NCI-H524 treated with DMSO at 0.1 percent for 48 hours (cell line): ENCODE results near the gene ODF4.
"Not testable (repeated sequence)": the region's sequence is repeated elsewhere in the genome, so short reads cannot be mapped to it uniquely, and the experiment has no call there.

Source experiments
- DNase-seq: peaks from one replicate; lab custom pipeline; 2025; lab: John Stamatoyannopoulos, UW

Gene ODF4

GRCh38 chr17:8326511-8327302, 12.9 kb upstream of the ODF4 start:
- no peak for DNase-seq

- DNase-seq = no peak
Measured at GRCh38 chr17:8327303-8327649, 12.4 kb upstream of the ODF4 start.

GRCh38 chr17:8332128-8332527, 7.5 kb upstream of the ODF4 start:
- DNase-seq = no peak

- DNase-seq = no peak
Measured at GRCh38 chr17:8332688-8333087, 7.0 kb upstream of the ODF4 start.

- no peak for DNase-seq
Measured at GRCh38 chr17:8333281-8333680, 6.4 kb upstream of the ODF4 start.

GRCh38 chr17:8337802-8338752, 1.6 kb upstream of the ODF4 start:
- DNase-seq = no peak

GRCh38 chr17:8338753-8339140, 893 bp upstream of the ODF4 start:
- DNase-seq = no peak

- DNase-seq = no peak
Measured at GRCh38 chr17:8341456-8341855, 1.8 kb downstream of the ODF4 start.

GRCh38 chr17:8345052-8345690, 5.5 kb downstream of the ODF4 start:
- DNase-seq = no peak

- no peak for DNase-seq
Measured at GRCh38 chr17:8345951-8346665, 6.5 kb downstream of the ODF4 start.

GRCh38 chr17:8347001-8347400, 7.4 kb downstream of the ODF4 start:
- DNase-seq = not testable (repeated sequence)

GRCh38 chr17:8350339-8350738, 10.7 kb downstream of the ODF4 start:
- no peak for DNase-seq

- DNase-seq = no peak
Measured at GRCh38 chr17:8353736-8354135, 14.1 kb downstream of the ODF4 start.

- DNase-seq = no peak
Measured at GRCh38 chr17:8354236-8354635, 14.6 kb downstream of the ODF4 start.

GRCh38 chr17:8357910-8358309, 18.3 kb downstream of the ODF4 start:
- no peak for DNase-seq

GRCh38 chr17:8359769-8360168, 20.1 kb downstream of the ODF4 start:
- peak; percentile 39 for DNase-seq

- DNase-seq = no peak
Measured at GRCh38 chr17:8360260-8360659, 20.6 kb downstream of the ODF4 start.

GRCh38 chr17:8360751-8361150, 21.1 kb downstream of the ODF4 start:
- no peak for DNase-seq

GRCh38 chr17:8362651-8363332, 23.2 kb downstream of the ODF4 start:
- DNase-seq = no peak

GRCh38 chr17:8365143-8365542, 25.5 kb downstream of the ODF4 start:
- DNase-seq = no peak

- DNase-seq = no peak
Measured at GRCh38 chr17:8366231-8366630, 26.6 kb downstream of the ODF4 start.
